Left colon (tissue), 2 donors: ENCODE measurements around the gene CRYBG1. TPM values are rescaled to one million over a fixed set of nuclear protein-coding genes. Genes with fewer than 3 reads are reported as not detected.

Experiments
- total RNA-seq, 2 donors: library from RNA; stranded (reverse); fragmentation: NEBNext Ultra II Directional; extraction: Animal tissue kit (Norgen Biotek cat#: 25700); gene quantifications; one replicate each; pipeline ENCODE4 v1.2.1, GENCODE V29; 2021
- donor health status: DM: no; HTN: no; CAD: no.
- donor health status: DM: yes; HTN: yes; CAD: no.

The CRYBG1 gene
- total RNA-seq, 2 donors from 2014 or later: 73.7 to 77.5 TPM

Other genes with a start within 250 kb of the CRYBG1 start
- 10 to 100 TPM; 43.7 to 46.7 TPM for gene ATG5, start 35.0 kb upstream of the CRYBG1 start, total RNA-seq